ENCODE results near the gene PTPRE.

GRCh38 chr10:127961071-127961470 is 54.2 kb downstream of the PTPRE start:
- no peak for TF ChIP-seq CTCF (IDR thresholded peaks at IDR 0.05)
- TF ChIP-seq POLR2AphosphoS5 (IDR thresholded peaks at IDR 0.05) = no peak
- TF ChIP-seq POLR2A (IDR thresholded peaks at IDR 0.05) = no peak

Measured in breast epithelium (tissue), 3 donors.